EH (cell line): ENCODE results near the gene XYLB.

ENCODE experiments used
- DNase-seq: peaks from one replicate; pipeline ENCODE4 v3.0.0-alpha.2; 2015; ENCODE audit warnings: low read depth

XYLB gene

DNA sequence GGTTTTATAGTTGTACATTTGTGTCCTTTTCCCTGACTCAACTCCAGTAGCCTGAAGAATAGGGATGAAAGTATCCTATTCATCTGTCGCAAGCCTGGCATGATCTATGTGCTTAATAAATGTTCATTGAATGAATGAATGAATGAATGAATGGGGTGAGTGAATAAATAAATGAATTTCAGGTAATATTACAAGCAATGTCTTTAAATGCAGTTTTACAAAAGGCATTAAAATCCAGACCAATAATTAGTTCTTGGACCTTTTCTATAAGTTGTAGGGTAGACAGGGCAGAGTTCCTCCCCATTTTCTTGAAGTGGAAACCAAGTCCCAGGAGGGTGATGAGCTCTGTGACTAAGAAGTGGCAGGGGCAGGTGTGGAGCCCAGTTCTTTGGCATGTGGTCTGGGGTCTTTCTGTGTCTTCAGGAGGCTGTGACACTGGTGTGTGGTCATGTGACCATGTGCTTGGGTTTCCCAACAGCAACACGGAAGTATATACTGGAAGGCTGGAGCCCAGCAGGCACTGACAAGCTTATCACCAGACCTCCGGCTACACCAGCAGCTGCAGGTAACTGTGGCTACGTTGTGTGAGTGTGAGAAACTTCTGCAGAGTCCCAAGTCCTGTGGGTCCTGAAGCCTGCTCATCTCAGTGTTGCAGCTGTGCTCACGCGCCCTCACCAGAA, 18.3 kb downstream of the XYLB start:
- no peak for DNase-seq

DNA sequence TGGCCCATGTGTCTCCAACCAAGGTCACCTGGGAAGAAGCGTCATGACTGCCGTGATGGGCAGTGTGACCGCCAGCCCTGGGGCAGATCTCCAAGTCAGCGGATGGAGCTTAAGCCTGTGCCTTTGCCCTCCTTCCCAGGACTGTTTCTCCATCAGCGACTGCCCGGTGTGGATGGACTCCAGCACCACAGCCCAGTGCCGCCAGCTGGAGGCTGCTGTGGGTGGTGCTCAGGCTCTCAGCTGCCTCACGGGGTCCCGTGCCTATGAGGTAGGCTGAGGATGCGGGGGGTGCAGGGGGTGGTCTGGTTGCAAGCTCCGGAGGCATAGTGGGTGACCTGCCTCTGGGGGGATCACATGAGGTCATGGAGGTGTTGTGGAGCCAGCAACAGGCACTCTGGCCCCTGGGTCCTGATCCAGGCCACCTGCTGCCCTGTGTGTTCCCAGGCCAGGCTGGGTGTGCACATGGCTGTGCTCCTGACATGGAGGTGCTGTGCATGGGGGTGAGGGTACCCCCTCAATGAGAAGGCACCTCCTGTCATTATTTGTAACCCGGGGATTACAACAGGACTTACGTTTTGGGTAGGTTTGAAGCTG, 19.0 kb downstream of the XYLB start:
- no peak for DNase-seq

DNA sequence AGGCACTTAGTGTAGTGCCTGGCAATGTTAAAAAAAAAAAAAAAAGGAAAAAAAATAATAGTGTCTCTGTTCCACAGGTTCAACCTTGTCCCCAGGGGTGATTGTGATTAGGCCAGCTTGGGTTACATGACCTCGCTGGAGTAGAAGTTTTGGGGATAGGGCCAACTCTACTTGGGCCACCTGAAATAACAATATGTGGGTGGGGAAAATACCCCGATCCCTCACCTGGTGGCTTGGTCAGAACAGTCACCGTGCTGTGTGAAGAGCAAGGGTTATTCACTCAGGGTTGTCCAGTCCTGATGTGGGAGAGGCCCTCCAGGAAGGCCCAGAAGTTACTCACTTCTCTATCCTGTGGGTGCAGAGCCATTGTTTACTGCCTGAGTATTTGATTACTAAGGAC, 19.5 kb downstream of the XYLB start:
- no peak for DNase-seq

DNA sequence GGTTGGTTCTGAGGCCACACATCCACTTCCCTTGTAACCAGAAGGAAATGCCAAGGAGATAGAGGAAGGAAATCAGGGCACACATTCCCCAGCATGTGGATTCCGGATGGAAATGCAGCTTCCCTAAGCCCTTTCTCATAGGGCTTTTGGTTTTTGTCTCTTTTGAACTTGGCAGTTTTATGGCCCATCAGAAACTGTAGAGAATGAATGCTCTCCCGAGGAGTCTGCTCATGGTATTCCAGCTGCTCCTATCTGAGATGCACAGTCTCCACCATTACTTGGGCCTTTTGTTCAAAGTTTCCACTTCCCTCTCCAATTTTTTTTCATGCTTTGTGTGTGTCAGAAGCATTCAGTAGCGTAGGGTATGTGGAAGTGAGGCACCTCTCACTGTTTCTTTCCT, 21.2 kb downstream of the XYLB start:
- DNase-seq: no peak

DNA sequence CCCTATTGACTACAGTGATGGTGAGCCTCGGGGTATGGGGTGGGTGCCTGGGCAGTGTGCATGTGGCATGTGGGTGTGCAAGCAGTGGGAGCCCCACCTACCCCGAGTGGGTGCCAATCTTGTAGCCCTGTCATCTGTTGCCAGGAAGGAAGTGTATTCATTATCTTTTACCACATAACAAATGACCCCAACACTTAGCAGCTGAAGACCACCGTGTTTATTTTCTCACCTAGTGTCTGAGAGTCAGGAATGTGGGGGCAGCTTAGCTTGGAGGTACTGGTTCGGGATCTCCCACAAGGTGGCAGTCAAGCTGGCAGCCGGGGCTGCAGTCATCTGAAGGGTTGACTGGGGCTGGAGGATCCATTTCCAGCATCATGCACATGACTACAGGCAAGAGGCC, 21.7 kb downstream of the XYLB start:
- DNase-seq: no peak

DNA sequence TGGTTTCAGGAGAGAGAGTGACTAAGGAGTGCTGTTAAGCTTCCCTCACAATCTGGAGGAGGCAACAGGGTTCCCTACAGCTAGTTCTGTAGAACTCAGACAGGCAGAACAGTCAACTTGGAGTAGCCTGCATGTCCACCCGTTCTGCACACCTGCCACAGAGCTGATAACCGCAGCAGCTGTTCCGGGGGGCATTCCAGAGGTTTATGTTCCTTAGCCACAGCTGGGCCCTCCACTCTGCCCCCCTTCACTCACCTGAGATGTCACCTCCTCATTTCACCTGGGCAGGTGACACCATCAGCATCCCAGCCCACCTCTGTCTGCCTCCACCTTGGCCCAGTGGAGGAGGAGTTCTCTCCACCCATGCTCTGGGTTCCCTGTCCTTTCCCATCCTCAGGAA, 22.6 kb downstream of the XYLB start:
- no peak for DNase-seq

DNA sequence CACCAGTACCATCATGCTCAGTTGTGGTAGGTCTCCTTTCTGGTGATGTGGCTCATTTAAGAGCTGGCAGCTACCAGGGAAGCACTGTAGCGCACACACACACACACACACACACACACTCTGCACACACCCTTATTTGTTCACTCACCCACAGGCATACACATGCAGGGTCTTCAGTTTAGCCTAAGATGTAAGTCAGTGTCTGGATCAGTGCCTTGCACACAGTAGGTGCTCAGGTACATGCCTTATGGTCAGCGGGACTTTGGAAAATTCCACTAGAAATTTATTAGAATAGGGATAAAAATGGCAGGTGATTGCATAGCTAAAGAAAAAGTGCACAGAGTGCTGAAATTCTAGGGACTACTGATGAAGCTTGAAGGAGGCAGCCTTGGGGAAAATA, 23.6 kb downstream of the XYLB start:
- DNase-seq: no peak

DNA sequence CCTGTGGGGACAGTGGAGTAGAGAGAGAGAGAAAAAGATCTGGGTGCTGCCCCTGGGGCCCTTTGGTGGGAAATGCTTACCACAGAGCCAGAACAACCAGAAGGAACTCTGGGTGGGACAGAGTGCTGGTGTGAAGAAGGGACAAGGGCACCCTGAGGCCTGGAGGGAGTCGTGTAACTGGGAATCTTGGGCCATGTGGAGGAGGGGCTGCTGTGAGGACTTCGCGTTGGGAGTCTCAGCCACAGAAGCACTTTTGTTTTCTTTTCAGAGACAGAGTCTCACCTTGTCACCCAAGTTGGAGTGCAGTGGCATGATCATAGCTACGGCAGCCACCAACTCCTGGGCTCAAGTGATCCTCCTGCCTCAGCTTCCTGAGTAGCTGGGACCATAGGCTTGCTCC, 24.3 kb downstream of the XYLB start:
- no peak for DNase-seq

DNA sequence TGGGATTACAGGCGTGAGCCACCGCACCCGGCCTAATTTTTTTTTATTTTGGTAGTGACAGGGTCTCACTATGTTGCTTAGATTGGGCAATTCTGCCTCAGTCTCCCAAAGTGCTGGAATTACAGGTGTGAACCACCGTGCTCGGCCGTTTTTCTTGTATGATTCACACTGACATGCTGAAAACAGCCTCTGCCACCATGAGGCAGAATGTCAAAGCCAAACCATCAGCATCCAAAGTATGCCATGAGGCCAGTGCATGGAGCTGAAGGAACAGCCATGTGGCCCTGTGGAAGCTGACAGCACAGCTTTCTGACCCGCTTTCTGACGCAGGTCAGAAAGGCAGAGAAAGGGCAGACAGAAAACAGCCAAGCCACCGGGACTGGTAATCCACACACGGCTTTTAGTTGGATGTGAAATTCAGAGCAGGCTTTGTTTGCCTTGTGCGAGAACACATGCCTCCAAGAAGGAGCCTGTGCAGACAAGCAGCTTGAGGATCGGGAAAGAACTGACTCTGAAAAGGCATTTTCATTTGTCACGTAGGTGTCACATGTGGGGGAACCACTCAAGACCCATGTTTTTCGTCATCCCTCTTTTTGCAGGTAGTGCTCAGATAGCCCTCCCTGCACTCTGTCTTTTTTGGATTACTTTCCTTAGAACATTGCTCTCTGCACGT, 25.1 kb downstream of the XYLB start:
- no peak for DNase-seq

DNA sequence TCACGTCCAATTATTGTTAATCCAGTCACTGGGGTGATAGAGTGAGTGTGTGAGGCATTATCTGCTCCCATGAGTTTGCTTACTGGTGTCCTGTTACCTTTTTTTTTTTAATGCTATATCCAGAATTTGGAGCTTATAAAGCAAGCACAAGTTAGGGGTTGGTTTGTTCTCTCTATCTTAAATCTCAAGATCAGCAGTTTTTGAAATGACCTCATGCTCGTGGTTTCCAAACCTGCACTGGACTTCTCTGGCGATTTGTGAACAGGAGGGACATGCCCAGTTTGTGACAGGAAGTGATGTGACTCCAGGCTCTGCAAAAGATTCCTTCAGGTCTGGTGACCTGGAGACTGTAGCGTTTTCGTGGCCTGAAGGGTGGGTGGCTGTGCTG, 25.6 kb downstream of the XYLB start:
- DNase-seq: no peak

DNA sequence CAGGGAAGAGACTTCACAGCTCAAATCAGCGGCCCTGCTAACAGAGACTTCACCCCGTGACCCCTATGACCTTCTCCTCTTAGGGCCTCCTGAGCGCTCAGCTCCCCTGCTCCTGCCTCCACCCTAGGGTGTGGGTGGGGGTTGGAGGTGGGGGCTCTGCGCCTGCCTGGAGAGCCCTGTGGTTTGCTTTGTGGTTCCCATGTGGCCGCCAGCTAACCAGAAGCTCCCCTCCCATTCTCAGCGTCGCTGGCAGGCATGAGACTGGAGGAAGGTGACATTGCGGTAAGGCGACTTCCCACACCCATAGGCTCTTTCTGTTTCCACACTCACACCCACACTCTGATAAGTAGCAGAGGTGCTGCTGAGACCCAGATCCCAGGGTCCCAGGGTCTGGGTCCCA, 27.6 kb downstream of the XYLB start:
- DNase-seq: no peak

DNA sequence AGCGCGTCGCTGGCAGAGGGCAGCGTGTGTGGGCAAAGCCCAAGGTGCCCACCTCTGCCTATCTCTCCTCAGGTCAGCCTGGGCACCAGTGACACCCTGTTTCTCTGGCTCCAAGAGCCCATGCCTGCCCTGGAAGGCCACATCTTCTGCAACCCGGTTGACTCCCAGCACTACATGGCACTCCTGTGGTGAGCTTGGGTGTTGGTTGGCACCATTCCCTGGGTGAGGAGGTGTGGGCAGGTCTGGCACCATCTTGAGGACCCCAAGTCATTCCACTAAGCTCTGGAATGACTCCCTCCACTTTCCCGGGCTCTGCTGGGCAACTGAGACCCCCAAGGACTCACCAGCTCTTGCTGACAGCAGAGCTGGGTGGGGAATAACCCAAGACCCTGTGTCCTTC, 28.5 kb downstream of the XYLB start:
- DNase-seq: no peak

DNA sequence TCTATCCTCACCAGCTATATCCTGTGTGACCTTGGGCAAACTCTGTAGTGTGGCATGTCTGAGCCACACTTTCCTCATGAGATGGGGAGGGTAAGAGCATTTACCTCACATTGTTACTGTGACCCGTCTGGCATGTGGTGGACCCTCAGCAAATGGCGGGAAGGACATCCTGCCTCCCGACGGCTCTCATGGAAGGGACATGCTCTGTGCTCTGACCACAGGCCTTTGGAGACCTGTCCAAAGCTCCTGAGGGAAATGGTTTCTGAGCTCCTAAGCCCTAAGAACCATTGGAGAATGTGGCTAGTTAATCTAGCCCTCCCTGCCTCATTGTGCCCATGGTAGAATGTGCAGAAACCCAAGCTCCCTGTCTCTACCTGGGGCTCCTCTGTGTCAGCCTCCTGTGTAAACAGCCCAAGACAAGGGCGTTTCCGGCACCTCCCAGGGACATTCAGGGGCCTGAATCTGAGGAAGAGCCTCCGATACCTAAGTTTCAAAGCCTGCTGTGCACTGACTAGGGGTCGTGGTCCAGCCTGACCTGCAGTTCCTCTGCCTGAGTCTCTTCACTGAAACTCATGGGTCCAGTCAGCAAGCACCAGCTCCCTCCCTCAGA, 29.0 kb downstream of the XYLB start:
- no peak for DNase-seq

DNA sequence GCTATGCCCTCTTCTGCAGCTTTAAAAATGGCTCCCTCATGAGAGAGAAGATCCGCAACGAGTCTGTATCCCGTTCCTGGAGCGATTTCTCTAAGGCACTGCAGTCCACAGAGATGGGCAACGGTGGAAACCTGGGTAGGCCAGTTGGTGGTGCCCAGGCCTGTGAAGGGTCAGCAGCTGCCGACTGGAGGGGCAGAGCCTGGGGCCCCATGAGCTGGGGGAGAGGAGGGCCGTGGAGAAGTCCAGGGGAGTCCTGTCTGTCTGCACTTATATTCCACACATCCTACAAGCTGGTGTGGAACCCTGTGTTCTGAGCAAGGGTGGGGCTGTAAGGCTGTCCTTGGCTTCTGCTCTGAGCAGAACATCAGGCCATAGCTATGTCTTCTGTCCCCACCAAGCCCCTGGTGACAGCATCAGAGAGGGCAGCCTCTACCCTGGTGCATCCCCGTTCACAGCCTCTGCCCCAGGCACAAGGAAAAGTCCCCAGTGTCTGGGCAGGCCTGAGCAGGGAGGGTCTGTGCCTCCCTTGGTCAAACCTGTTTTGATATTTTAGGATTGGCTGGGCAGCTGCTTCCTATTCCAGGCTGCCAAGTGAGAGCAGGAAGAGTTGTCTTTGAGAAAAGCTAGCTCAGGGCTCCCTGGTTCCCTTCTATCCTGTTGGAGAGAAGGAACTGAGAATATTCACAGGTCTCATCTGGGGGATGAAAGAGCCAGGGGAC, 29.7 kb downstream of the XYLB start:
- DNase-seq: no peak

DNA sequence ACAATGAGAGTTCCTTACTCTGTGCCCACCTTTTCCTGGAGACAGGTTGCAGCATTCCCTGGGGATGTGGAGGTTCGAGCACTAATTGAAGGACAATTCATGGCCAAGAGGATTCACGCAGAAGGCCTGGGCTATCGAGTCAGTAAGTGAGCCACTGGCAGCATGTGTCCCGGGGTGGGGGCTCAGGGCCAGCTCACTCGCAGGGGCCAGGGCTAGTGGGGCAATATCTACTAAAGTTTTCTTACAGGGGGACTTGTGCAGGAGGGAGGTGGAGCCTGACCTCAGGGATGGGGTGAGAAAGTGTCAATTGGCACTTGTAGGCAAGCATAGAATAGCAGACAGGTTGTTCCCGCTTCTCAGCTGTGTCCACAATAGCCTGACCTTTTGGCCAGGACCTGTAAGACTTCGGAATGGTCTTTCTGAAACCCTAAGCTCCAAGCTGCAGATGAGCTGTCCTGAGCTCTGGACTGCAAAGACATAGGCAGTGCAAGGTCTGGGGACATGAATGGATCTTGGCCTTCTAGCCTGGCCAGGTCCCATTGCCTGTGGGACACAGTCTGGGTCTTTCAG, 32.7 kb downstream of the XYLB start:
- no peak for DNase-seq

DNA sequence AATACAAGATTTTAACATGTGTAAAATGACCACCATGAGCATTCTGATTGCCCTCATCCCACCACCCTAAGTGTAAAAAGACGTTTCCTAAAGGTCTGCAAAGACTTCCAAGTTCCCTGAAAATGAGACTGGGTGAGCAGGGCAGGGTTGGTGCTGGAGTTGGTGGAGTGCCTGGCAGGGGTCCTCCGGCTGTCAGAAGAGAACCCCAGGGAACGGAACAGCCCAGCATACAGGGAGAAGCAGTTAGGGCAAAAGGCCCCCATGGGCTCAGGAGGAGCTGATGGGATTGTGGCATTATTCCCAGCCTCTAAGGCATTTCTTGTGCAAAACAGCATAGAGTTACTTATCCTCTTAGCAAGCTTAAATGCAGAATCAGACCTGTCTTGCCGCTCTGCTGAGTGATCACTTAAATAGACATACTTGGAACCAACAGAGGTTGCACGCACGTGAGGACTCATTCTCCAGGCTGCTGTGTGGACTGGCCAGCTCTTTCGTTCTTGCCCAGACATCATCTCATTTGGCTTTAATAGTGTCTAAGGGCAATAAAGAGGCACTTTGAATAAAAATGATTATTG, 36.0 kb downstream of the XYLB start:
- no peak for DNase-seq

DNA sequence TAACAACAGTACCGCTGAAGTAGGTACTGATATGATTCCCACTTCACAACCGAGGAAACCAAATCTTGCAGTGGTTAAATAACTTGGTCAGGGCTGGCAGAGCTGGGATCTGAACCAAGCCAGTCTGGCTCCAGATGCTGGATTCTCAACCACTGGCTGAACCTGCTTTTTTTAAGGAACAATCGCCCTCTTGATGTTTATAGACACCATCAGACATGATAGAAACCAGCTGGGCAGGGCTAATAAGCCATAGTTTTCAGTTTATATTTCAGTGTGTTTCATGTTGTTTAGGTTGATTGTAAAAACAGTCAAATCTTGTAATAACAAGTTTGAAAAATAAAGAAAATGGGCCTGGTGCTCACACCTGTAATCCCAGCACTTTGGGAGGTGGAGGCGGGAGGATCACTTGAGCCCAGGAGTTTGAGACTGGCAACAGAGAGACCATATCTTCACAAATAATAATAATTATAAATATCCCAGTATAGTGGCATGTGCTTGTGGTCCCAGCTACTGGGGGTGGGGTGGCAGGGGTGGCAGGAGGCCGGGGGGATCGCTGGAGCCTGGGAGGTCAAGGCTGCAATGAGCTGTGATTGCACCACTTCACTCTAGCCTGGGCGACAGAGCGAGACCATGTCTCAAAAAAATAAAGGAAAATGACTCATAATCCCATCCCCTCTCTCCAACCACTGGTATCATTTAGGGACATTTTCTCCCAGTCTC, 36.7 kb downstream of the XYLB start:
- DNase-seq: no peak

DNA sequence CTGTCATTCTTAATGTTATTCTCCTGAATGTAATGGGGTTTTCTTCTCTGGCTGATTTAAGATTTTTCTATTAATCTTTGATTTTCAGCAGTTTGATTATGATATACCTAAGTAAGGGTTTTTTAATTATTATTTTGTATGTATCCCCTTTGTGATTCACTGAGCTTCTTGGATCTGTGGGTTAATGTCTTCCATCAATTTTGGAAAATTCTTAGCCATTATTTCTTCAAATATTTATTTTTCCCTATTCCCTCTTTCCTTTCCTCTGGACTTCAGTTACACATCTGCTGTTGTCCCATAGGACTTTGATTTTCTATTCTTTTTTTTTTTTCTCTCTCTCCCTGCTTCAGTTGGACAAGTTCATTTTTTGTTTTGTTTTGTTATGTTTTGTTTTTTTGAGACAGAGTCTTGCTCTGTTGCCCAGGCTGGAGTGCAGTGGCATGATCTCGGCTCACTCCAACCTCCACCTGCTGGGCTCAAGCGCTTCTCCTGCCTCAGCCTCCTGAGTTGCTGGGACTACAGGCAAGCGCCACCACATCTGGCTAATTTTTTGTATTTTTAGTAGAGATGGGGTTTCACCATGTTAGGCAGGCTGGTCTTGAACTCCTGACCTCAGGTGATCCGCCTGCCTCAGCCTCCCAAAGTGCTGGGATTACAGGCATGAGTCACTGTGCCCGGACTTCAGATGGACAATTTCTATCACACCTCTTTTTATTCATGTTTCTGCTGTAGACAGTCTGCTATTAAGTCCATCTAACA, 40.6 kb downstream of the XYLB start:
- no peak for DNase-seq

DNA sequence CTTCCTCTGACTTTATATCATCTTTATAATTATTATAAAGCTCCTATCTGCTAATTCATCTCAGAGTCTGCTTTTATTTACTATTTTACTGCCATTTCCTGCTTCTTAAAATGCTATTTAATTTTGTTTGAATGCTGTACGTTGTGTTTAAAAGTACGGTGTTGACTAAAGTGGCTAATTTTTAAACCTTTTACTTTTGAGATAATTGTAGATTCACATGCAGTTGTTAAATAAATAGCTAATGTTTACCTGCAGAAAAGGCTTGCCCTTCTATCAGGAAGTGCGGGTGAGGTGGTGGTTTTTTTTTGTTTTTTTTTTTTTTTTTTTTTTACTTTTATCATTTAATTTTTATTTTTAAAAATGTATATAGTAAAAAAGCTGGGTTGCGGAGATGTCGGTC, 41.3 kb downstream of the XYLB start:
- no peak for DNase-seq

DNA sequence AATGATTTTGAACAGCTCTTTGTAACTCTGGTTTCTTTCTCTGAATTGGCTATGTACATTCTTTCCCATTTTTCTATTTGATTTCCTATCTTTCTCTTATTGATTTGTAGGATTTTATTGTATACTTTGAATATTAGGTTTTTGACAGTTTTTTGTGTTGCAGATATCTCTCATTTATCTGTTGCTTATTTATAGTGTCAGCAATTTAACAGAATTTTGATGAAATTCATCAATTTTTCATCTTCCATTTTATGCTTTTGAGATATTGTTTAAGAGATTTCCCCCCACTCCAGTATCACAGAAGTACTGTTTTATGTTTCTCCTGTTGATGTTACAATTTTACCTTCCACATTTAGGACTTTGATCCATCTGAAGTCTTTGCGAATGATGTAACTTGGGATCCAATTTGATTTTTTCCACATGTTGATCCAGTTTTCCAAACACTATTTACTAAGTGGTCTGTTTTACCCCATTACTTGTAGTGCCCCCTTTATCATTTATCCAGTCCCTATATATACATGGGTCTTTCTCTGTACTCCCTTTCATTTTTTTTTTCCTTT, 46.1 kb downstream of the XYLB start:
- no peak for DNase-seq
